GM20000 (cell line): ENCODE measurements around the gene CLGN.

ENCODE experiments used
- DNase-seq: peaks from one replicate; pipeline ENCODE4 v3.0.0; 2012; ENCODE audit warnings: low spot score
- CTCF ChIP-seq: IDR thresholded peaks from 2 replicates; pipeline ENCODE4 v1.5.1; 2012; ENCODE audit warnings: mild to moderate bottlenecking, control low read depth; ENCODE audit errors: extremely low read depth, missing control alignments

The CLGN gene

GRCh38 chr4:140408974-140409373 is 18.5 kb downstream of the CLGN start:
- no peak for DNase-seq
- no peak for TF ChIP-seq CTCF

GRCh38 chr4:140406292-140406691 is 21.2 kb downstream of the CLGN start:
- no peak for TF ChIP-seq CTCF
- no peak for DNase-seq

- no peak for TF ChIP-seq CTCF
- no peak for DNase-seq
Observed at GRCh38 chr4:140400111-140400510, 27.3 kb downstream of the CLGN start.

- no peak for TF ChIP-seq CTCF
- DNase-seq = no peak
Observed at GRCh38 chr4:140395668-140396067, 31.8 kb downstream of the CLGN start.

GRCh38 chr4:140388015-140388414 is 39.4 kb downstream of the CLGN start:
- DNase-seq = no peak
- no peak for TF ChIP-seq CTCF

GRCh38 chr4:140382732-140383131 is 44.7 kb downstream of the CLGN start:
- TF ChIP-seq CTCF = no peak
- DNase-seq = no peak

GRCh38 chr4:140374130-140374477 is 53.3 kb downstream of the CLGN start:
- no peak for DNase-seq
- TF ChIP-seq CTCF = no peak
